GM12878 (cell line): ENCODE data around the gene U2AF2. TPM values are rescaled to one million over a fixed set of nuclear protein-coding genes. Genes with fewer than 3 reads are reported as not detected.

Experiments
- BACH1 ChIP-seq: fragments of 450-650 bp; IDR thresholded peaks from 2 replicates; pipeline ENCODE4 v1.6.1; 2017; ENCODE audit warnings: mild to moderate bottlenecking, borderline replicate concordance
- E4F1 ChIP-seq: fragments of 450-650 bp; IDR thresholded peaks from 2 replicates; pipeline ENCODE4 v1.6.1; 2018; ENCODE audit warnings: borderline replicate concordance, mild to moderate bottlenecking; ENCODE audit not compliant: partially characterized antibody
- FOXM1 ChIP-seq: IDR thresholded peaks from 2 replicates; pipeline ENCODE4 v1.6.1; 2012; ENCODE audit warnings: low read depth, mild to moderate bottlenecking, inconsistent platforms, low read length, moderate library complexity
- HDGF ChIP-seq: fragments of 450-650 bp; IDR thresholded peaks from 2 replicates; pipeline ENCODE4 v1.6.1; 2016; ENCODE audit warnings: antibody characterized with exemption
- IKZF1 ChIP-seq: fragments of 450-650 bp; conservative IDR thresholded peaks from 2 replicates; pipeline ENCODE4 v1.6.1; 2017; ENCODE audit warnings: antibody characterized with exemption, mild to moderate bottlenecking
- IRF3 ChIP-seq: fragments of 450-650 bp; IDR thresholded peaks from 2 replicates; pipeline ENCODE4 v1.6.1; 2014; ENCODE audit warnings: mild to moderate bottlenecking
- KLF5 ChIP-seq: fragments of 450-650 bp; IDR thresholded peaks from 2 replicates; pipeline ENCODE4 v1.6.1; 2014; ENCODE audit warnings: mild to moderate bottlenecking; ENCODE audit not compliant: partially characterized antibody
- LARP7 ChIP-seq: fragments of 450-650 bp; IDR thresholded peaks from 2 replicates; pipeline ENCODE4 v1.6.1; 2017; ENCODE audit warnings: mild to moderate bottlenecking
- MTA3 ChIP-seq: IDR thresholded peaks from 2 replicates; pipeline ENCODE4 v1.6.1; 2012; ENCODE audit warnings: low read length, inconsistent platforms, borderline replicate concordance
- PBX3 ChIP-seq: IDR thresholded peaks from 2 replicates; pipeline ENCODE4 v1.6.1; 2011; ENCODE audit warnings: mild to moderate bottlenecking, low read depth, low read length, moderate library complexity; ENCODE audit not compliant: insufficient replicate concordance
- STAT1 ChIP-seq: fragments of 450-650 bp; conservative IDR thresholded peaks from 2 replicates; pipeline ENCODE4 v1.6.1; 2014; ENCODE audit warnings: antibody characterized with exemption, mild to moderate bottlenecking
- TARDBP ChIP-seq: IDR thresholded peaks from 2 replicates; pipeline ENCODE4 v1.6.1; 2016; ENCODE audit warnings: borderline replicate concordance
- TCF3 ChIP-seq: IDR thresholded peaks from 2 replicates; pipeline ENCODE4 v1.6.1; 2012; ENCODE audit warnings: low read depth, mild to moderate bottlenecking, low read length, borderline replicate concordance; ENCODE audit not compliant: insufficient read depth
- ZBTB40 ChIP-seq: fragments of 450-650 bp; IDR thresholded peaks from 2 replicates; pipeline ENCODE4 v1.6.1; 2016; ENCODE audit warnings: mild to moderate bottlenecking, moderate library complexity, borderline replicate concordance
- ZNF24 ChIP-seq: fragments of 450-650 bp; IDR thresholded peaks from 2 replicates; pipeline ENCODE4 v1.6.1; 2017; ENCODE audit warnings: antibody characterized with exemption, mild to moderate bottlenecking
- ZNF687 ChIP-seq: fragments of 450-650 bp; IDR thresholded peaks from 2 replicates; pipeline ENCODE4 v1.6.1; 2017; ENCODE audit warnings: mild to moderate bottlenecking, moderate library complexity
- polyA plus RNA-seq, 11 experiments: library from polyadenylated mRNA; depleted of rRNA in 4 of 11; unstranded in 6 of 11; stranded (reverse) in 5 of 11; fragments of >200 nt; fragmentation: Nextera tagmentation in 4 of 11; fragmentation: Illumina TruSeq in 1 of 11; extraction: Ambion mirVana in 4 of 11; extraction: Trizol in 1 of 11; gene quantifications; 1 replicate in 1 of 11; 2 replicates in 10 of 11; pipeline versions ENCODE4 v1.2.1 to v1.2.3, GENCODE V29; 2011 to 2016; ENCODE audit warnings: inconsistent platforms in 2 of 11, missing spikeins in 2 of 11, low read depth in 1 of 11
- total RNA-seq, 4 experiments: library from RNA; depleted of rRNA in 3 of 4; stranded (reverse); fragments of >200 nt in 3 of 4; fragmentation: Illumina TruSeq in 1 of 4; extraction: Trizol in 1 of 4; gene quantifications; 2 replicates each; pipeline versions ENCODE4 v1.2.1 to v1.2.3, GENCODE V29; 2013 to 2021

Gene U2AF2
- total and polyA plus RNA-seq, 10 of the 15 experiments (the other 5 are each of a cell fraction or from before 2014, with no cell fraction given) = 3.0 to 338 (median 130) TPM

DNA sequence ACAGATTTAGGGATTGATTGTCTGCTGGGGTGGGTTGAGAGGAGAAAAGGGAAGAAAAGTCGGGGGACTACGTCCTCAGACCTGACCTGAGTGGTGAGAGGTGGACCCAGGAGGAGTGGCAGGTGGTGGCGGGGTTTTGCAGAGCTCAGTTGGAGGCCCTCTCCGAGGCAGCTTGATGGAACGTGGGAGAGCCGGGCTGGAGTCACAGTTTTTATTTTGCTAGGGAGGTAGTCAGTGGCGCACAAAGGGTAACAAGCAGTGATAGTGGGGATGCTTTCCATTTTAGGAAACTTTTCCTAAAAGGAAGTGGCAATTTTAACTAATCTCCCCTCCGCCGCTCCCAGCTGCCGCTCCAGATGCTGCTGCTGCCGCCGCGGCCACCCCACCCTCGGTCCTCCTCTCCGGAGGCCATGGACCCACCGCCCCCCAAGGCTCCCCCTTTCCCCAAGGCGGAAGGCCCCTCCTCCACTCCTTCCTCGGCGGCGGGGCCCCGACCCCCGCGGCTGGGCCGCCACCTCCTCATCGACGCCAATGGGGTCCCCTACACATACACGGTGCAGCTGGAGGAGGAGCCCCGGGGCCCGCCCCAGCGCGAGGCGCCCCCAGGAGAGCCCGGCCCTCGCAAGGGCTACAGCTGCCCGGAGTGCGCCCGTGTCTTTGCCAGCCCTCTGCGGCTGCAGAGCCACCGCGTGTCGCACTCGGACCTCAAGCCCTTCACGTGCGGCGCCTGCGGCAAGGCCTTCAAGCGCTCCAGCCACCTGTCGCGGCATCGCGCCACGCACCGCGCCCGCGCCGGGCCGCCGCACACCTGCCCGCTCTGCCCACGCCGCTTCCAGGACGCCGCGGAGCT lies 12.5 kb upstream of the U2AF2 start (continued):
- peak; percentile 70 for TF ChIP-seq ZNF687
- no peak for TF ChIP-seq HDGF
- no peak for TF ChIP-seq E4F1
- TF ChIP-seq KLF5 = no peak
- no peak for TF ChIP-seq TARDBP
- no peak for TF ChIP-seq STAT1
- TF ChIP-seq IRF3 = no peak
- no peak for TF ChIP-seq FOXM1
- TF ChIP-seq IKZF1 = no peak; the same call in 1 of the 2 replicates
- TF ChIP-seq LARP7 = peak; percentile 74
- TF ChIP-seq TCF3 = peak; percentile 72; the same call in 1 of the 2 replicates
- no peak for TF ChIP-seq PBX3
- TF ChIP-seq BACH1 = peak; percentile 71
- TF ChIP-seq MTA3 = no peak
- TF ChIP-seq ZNF24 = no peak
- TF ChIP-seq ZBTB40 = no peak
